ENCODE data around the gene APH1B.
"Not testable (repeated sequence)": the region's sequence is repeated elsewhere in the genome, so short reads cannot be mapped to it uniquely, and the experiment has no call there.

The APH1B gene

DNA sequence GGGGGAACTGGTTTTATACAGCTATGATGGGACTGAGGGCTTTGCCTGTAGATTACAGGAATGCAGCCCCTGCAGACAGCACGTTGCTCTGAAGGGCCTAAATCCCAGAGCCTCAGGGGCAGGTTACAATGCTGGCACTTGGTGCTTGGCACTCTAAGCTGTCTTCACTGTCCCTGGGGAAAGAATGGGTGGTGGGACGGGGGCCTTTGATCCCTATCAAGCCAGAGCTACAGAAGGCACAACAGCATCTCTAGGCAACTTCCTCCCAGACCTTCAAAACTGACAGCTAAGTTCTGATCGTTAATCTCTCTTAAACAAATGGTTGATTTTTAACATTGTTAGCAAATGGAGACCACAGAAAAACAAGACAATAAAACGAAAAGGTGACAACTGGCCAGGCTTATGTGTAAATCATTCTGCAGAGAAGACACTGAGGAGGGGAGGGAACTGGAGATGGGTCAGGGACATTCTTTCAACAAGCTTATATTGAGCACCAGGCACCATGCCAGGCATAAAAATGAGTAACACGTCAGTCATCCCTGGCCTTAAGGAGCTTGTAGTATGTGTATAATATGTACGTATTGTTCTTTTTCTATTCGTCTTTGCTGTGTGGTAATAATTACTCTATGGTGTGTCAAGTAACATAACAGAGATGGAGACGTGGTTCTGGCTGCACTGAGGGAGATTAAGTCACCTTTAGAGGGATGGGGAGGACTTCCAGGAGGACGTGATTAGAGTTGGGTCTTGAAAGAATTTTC lies 55.1 kb downstream of the APH1B start:
- no peak for DNase-seq

DNA sequence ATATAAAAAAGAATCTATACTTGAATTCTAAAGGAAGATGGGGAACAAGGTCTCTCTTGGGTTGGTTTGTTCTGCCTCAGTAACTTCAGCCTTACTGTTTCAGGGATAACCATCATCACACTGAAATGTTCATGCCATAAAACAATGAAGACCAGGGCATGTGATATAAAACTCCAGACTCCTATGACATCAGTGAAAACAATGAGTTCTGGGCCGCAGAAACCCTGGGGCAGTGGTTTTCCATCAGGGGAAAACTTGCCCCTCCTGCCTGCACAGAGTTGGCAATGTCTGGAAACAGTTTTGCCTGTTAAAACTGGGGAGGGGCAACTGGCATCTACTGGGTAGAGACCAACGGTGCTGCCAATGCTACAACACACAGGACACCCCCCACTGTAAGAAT lies 57.4 kb downstream of the APH1B start:
- no peak for DNase-seq

DNA sequence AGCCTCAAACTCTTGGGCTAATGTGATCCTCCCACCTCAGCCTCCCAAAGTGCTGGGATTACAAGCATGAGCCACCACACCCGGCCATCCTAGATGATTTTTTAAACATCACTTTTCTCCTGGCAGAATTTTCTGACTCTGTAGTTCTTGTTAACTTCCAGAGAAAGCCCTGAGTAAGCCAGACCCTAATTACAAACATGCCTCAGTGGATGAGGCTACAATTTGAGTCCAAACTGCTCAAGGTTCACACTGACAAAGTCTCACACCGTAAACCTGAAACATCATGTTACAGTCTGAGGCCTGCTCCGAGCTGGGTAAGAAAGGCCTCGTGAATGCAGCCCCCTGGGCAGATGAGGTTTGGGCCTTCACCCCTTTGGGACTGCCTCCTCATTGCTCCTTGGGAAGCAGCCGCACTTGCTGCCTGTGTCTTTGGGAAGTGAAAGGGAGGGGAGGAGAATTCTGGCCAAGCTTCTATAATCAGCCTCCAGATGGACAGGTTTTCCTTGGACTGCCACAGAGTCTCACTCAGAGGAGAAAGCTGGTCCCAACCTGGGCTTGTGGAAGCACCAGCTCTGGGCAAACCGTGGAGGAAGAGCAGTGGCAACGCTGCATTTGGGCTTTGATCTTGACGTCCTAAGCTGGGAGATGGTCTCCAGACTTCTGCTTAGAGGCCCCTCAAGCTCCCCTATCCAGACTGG lies 58.3 kb downstream of the APH1B start:
- DNase-seq, result no peak

DNA sequence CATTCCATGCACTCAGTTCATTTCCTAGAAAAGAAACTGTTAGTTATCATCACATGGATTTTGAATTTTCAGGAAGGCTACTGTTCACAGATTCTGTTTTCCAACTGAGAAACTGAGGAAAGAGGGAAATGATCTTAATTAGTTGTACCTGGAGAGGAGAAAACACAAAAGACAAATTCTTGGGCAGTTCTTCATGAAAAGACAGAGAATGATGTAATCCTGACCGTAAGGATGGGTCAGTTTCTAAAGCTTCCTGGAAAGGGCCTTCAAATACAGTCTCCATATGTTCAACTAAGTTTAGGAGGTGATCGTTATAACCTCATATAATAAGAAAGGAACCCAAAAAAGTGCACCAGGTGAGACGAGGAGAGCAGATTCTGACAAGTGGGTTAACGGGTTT lies 59.6 kb downstream of the APH1B start:
- DNase-seq, result no peak

DNA sequence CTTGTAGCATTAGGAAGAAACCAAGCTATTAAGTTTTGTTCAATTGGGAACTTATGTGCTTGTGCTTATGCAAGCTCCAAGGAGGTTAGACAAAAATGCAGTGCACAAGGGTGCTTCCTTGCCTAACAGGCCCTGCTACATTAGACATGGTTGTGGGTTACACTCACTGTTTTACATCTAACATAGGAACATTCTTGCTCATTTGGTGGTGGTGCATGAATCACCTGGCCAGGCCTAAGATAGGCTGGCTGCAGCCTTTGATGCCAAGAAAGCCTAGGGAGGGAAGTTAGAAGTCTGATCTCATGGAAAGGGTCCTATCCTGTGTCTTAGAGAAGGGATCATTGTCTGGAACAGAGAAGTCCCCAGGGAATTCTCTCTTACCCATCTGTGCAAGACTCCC lies 60.8 kb downstream of the APH1B start:
- DNase-seq, result no peak

DNA sequence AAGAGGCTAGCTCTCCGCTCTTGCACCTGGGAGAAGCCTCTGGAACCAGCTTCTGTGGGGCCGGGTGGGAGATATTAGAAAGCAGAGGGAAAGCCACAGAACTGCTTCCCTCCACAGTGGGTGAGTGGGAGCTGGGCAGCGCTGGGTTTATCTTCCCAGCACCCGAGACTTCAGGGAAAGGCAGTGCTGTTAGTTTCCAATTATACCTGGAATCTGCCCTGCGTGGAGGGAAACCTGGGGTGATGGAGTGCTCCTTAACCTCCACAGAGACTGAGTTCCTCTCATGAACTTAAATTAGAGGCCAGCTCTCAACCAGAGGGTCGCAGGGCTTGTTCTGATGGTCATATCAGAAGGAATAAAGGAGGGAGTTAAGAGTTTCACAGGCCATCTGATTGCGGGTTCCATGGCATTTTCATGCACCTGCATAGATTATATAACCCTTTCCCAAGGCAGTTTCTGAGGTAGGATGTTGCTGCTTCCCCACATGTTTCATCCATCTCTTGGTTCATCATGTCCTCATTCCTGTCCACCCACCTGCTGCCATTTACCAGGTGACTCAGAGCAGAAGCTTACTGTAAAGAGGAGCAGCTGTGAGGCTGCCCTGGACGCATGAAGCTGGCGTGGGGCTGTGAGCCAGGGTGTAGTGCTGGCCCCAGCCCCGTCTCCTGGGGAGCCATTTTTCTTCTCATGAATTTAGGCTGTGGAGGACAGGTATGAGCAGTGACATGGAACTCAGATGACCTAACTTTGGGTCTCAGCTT lies 61.8 kb downstream of the APH1B start:
- DNase-seq, result no peak

DNA sequence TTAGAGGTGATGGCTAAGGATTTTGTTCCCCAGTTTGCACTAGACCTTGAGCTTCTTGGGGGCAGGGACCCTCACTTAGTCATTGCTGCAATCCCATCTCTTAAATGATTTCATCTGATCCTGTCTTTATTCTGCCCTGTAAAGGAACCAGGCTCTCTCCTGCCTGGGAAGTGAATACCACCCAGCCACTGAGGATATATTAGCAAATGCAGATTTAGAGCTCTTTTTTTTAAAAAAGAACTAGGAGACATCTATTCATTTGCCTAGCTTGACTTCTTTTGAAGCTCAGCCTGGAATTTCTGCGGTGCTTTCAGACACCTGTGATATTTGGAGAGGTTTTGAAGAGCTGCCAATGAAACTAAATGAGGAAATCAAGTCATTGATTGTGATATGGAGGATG lies 62.4 kb downstream of the APH1B start:
- no peak for DNase-seq

DNA sequence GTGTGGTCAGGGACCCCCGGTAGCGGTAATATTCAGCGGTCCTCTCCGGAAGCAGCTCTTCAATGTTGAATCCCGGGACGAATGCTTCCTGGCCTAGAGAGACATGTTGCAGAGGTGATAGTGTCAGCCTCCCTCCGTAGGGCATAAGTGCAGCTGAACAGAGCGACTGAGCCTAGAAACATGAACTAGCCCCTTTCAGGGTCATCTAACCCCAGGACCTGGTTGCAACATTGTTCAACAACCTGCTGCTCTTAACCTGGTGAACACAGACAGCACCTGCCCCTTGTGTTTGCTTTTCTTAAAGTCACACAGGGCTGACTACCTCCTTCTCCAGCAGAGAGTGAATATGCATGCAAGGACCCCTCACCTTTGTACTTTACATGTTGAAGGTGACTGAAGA lies 62.9 kb downstream of the APH1B start:
- no peak for DNase-seq

DNA sequence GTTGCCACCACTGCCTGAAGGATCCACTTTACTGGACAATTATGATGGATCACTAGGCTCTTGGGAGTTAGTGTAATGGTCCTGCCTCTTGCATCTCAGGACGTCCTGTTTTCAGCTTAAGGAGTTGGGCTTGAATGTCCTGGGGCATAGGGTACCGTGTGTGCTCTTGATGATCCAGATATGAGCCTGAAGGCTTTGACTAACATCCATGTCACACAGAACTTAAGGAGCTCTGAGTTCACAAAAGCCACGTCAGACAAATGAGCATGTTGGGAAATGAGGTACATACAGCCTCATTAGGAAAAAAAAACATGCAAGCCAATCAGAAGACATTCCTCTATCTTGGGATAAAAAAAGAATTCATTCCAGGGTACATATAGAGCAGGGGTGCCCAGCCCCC lies 63.5 kb downstream of the APH1B start:
- DNase-seq, result no peak

DNA sequence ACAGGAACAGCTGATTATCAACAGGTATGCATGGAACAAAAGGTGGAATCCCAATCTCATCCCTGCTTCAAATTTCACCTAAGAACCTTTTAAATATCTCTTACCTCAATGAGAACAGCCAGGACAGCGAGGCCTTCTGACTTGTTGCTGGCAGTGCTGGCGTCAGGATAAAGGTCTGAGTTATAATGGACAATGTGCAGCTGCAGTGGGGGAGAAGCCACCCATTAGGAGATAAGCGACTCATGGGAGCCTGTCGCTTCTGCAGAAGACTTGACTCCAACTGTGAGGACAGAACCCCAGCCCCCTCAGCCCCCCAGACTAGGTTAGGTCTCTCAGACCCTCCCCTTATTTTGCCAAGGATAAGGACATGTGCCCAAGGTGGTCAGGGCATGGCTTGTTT lies 64.5 kb downstream of the APH1B start:
- no peak for DNase-seq

DNA sequence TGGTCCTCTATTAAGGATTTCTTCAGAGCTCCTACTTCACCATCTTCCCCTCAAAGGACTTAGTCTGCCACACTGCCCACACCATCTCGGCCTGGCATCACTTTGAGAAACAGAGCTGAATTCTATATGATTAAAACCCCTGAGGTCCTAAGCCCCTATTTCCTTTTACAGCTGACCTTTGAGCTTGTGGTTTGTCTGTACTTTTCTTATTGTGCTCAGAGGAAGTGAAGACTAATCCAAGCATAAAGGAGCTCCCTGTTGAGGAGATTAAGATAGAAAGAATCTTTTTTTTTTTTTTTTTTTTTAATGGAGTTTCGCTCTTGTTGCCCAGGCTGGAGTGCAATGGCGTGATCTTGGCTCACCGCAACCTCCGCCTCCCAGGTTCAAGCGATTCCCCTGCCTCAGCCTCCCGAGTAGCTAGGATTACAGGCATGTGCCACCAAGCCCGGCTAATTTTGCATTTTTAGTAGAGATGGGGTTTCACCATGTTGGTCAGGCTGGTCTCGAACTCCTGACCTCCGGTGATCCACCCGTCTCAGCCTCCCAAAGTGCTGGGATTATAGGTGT lies 65.7 kb downstream of the APH1B start:
- DNase-seq, result not testable (repeated sequence)

DNA sequence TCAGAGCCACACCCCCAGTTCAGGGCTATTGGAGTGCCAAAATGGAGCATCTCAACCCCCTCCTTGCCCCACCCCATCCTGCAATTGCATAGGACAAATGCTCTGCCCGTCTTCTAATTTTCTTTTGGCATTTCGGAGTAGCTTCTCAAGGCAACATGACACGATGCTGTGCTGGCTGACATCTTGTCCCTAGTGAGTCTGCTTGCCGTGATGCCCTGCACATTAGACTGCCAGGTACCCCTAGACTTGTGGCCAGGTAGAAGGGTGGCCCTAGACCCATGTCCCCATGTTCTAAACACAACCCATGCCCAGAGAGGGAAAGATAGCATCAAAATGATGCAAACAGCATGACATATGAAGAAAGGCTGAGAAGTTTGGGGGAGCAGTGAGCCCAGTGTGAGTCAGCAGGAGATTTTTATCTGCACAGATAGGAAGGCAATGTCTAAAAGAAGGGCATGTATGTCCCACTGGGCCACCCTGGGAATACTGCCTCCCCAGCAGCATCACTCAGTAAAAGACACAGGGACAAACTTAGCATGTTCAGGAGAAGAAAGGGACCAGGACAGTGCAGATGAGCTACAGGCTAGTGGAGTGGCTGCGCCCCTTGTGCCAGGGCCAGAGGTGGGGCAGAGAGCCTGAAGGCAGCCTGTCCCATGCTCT lies 67.5 kb downstream of the APH1B start:
- no peak for DNase-seq

DNA sequence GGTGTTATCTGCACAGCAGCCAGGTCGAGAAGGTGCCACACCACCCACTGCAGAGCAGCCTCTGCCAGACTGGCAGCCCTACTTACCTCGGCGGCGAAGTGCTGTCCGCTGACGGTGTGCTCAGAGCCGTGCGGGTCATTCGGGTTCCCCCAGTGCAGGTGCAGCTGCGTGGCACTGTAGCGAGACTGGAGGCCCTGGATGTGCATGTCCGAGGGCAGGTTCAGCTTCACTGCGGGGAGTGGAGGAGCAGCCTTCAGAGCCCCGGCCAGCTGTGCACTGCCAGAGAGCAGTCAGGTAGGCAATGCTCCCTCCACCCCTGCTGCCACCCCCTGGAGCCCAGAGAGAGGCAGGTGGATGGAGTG lies 68.0 kb downstream of the APH1B start:
- no peak for DNase-seq

DNA sequence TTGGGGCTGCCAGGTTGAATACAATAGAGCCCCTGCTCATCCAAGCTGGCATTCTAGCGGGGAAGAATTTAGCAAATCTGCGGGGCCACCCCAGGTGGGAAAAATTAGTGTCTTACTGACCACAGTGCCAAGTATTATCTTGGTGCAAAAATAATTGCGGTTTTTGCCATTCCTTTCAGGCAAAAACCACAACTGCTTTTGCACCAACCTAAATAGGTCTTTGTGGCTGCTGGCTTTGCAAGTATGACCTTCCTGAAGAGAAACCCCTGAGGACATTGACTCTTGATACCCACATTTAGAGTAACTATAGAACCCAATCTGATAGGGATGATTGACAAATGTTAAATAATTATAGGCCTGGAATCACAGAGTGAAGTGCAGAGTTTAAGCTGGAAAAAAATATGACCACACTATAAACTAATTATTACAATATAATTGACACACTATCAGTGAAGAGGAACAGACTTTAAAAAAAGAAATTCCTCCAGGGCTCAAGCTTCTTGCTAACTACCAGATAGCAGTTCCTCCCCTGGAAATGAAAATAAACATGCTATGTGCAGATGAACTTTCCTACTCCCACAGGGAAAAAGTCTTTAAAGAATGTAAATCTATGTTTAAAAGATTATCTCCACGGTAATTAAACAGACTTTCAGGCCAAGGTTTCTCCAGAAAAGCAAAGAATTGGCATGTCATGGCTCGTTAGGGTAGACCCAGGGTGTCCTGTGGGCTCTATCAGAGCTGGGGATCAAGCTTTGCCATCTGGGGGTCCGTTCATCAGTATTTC lies 69.9 kb downstream of the APH1B start:
- DNase-seq, result no peak

DNA sequence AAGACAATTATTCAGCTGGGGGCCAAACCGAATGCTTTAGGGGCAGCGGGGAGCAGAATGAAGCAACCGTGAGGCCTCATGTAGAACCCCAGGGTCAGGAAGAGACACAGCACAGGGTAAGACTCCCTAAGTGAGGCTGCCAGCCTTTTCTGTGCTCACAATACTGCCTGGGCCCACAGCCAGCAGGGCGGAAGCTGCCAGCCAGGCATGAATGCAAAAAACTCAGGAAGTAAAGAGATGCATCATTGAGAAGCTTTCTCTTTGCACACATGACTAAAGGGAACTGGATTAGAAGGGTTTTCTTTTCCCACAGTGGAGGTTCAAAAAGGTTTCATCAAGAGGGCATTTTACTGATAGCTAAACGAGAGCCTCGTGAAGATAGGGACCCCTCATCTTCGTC lies 71.0 kb downstream of the APH1B start:
- DNase-seq, result no peak

DNA sequence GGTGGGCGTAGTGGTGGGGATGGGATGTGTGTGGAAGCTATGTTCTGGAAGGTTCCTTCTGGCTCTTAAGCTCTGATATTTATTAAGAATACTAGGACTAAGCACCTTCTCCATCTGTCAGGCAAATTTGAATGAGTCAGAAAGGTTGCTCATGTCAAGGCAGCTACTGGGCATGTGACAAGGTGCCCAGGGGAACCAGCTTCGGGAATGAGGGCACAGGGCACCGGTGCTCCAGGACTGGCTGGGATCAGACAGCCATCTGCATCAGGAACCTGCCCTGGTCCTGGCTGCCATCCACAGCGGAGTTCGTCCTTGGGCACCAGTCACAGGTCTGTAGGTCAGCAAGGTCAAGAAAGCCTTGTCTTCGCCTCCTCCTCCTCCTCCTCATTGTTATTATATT lies 71.8 kb downstream of the APH1B start:
- DNase-seq, result no peak

DNA sequence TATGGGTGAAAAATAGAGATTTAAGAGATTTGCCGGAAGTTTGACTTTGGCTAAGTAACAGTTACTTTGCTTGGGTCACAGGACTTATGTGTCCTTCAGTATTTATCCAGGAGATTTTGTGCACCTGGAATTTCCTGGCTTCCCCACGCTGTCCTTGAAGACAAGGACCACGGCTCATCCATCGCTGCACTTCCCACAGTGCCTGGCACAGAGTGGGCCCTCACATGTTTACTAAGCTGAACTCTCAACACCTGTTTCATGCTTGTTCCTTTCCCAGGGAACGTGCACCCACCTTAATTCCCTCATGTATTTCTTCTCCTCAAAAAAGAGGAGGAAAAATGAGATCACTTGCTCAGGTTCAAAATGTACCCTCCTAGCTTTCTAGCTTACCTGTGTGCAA lies 72.2 kb downstream of the APH1B start:
- no peak for DNase-seq

DNA sequence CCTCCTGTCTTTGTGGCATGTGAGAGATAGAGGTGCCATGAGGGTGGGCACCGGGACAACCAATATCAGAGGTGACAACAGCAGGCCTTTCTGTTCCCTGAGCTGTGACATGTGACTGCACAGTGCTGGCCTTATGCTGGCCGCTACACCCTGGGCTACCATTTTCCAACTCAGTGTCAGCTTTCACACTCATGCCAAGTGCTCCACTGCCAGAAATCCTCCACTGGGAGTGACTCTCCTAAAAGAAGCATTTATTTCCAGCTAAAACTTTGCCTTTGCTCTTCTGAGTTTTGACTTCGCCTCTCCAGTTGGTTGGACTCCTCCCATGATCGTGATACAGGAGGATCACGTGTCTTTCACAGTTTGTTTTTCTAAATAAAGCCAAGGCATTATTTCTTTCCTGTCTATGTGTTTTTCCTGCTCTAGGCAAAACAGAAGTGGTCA lies 72.8 kb downstream of the APH1B start:
- no peak for DNase-seq

DNA sequence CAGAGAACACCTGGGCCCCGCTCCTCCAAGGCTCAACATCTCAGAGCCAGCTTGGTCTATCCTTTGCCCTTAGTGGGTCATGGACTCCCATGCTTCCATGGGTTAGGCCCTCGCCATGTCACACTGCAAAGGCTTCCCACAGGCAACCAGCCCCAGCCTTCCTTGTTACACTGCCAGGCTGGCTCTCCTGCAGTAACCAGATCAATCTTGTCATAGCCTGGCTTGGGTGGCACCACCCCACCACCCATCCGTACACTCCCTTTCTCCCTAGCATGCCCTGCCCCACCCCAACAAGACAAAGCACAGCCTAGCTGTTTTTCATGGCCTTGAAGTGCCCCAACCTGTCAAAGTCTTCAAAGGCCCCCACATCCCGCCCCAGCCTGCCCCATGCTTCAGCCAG lies 73.8 kb downstream of the APH1B start:
- DNase-seq, result no peak

DNA sequence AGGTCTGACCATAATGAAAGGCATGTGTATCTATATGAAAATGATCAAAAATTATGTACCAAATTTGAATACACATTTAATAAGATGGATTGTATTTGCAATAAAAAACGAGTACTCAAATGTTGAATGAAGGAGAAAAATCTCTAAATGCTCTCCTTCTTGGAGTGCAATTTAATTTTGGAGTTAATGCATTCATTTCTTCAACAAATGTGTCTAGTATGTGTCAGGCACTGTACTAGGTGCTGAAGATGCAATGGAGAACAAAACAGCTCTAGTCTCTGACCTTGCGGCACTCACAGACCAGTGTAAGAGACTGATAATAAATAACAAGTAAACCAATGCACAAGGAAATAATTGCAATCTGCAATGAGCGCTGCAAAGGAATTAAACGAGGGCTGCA lies 75.4 kb downstream of the APH1B start:
- DNase-seq, result no peak

DNA sequence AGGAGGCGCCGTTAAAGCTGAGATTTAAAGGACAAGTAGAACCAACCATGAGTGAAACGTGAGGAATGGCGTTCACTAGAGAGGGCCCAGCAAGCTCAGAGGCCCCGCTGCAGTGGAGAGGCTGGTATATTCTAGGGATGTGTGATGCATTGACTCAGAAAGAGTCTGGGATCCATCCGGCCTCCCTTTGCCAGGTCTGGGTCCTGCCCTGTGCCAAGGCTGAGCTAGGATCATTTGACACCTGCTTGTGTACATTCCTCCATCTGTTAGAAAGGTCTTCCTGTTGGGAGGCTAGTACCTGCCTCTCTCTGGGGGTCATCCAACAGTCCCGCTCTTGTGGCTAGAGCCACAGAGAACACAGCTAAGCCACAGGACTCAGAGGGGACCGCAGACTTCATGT lies 75.9 kb downstream of the APH1B start:
- no peak for DNase-seq

DNA sequence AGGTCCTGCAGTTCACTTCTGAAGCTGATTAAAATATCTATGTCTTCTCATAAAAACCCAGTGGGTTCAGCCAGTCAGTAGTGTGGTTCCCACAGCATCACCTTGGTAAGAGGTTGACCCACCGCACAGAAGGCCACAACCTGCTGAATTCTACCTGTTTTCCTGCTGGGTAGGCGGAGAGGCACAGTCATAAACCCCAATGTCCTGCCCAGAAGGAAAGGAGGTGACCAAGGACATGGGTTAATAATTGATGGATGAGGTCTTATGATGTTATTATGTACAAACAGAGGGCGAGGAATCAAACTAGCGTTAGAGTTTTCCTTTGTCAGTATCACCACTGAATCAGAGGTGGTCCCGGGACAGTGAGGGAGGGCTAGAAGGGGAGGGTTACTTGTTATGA lies 76.5 kb downstream of the APH1B start:
- no peak for DNase-seq
